NCI-H748 (cell line): ENCODE measurements around the gene AMMECR1.

Experiments used
- DNase-seq: peaks from one replicate; lab custom pipeline; 2025; ENCODE audit not compliant: unreplicated experiment; lab: John Stamatoyannopoulos, UW

Gene AMMECR1

GRCh38 chrX:110311437-110312230 is 6.3 kb downstream of the AMMECR1 start:
- DNase-seq, result no peak

DNA sequence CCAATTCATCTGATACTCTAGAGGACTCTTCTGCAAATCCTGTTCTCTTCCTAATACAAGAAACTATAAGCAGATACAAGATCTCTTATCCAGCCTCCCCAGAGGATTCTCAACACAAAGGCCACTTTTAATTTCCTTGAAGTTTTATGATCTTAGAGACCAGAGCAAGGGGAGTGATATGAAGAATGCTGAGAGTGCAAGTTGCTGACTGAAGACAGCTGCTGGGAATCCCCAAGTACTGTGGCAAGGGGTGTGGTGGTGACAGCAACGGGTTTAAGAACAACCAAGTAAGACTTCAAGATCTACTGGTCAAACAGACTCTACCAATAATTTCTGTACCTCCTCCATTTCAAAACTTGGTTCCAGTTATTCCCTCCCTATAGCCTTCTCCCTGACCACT is 7.0 kb downstream of the AMMECR1 start:
- DNase-seq, result no peak

DNA sequence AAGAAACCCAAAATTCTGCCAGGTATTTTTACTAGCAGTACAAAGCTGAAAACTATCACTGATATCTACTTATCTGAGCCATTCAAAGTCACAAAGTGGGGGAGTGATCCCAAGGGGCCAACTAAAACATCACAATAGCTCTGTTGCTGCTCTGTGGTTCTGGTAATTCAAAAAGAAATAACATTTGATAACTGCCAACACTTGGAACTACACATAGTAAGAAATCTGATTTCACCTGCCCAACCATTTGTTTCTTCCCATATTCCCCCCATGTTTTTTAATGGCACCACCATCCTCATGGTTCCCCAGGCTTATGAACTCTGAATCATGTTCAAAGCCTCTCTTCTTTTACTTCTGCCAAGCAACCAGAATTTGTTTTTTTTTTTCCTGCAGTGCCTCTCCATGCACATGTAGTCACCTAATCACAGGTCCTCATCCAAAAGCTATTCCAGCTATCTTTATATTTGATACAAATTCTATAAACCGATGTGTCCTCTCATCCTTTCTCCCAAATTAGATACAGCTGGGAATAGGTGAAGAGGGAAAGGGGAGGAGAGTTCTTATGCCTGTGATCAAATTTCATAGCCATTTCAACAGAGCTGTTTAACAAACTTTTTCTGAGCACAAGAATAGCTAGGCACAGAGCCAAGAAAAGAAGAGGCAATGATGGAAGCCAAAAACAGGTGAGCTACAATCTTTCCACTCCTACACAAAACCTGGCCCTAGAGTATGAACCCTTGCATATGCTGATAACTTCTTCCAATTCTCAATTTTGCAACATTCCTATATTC is 7.7 kb downstream of the AMMECR1 start:
- peak; percentile 39 for DNase-seq

GRCh38 chrX:110308220-110308619 is 9.7 kb downstream of the AMMECR1 start:
- DNase-seq, result no peak

DNA sequence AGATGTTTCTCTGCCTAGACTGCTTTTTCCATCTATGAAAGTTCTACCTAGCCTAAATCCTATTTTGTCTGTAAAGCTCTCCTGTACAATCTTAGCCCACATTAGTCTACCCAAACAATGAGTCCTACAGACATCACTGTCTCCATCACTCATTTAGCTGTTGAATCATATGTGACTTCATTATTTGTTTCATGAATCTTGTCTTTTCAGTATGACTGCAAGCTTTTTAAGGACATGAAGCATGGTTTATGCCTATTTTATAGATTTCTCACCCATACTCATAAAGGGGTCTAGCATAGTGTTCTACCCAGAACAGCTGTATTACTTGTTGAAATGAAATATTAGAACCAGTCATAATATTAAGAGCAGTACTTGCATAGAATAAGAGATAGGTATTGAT is 13.0 kb downstream of the AMMECR1 start:
- DNase-seq, result no peak

DNA sequence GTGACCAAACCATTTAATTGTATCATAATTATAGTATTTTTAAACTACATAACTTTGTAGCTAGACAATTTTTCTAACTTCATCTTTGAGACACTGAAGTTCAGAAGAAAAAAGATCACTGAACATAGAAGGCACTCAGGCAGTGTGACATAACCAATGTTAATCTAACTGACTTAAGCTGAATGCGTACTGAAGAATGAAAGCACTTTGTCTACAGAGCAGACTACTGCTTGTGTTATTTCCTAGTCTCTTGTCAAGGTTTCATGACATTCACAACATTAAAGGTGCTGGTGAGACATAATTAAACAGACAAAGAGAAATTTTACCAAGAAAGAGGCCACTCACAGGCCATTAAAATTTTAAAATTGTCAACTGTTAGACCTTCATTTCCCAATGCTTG is 13.5 kb downstream of the AMMECR1 start:
- DNase-seq, result no peak

- DNase-seq, result no peak
Measured at GRCh38 chrX:110302975-110303374, 14.9 kb downstream of the AMMECR1 start.

GRCh38 chrX:110301194-110301593 is 16.7 kb downstream of the AMMECR1 start:
- no peak for DNase-seq

- DNase-seq, result no peak
Measured at GRCh38 chrX:110294087-110294486, 23.8 kb downstream of the AMMECR1 start.

DNA sequence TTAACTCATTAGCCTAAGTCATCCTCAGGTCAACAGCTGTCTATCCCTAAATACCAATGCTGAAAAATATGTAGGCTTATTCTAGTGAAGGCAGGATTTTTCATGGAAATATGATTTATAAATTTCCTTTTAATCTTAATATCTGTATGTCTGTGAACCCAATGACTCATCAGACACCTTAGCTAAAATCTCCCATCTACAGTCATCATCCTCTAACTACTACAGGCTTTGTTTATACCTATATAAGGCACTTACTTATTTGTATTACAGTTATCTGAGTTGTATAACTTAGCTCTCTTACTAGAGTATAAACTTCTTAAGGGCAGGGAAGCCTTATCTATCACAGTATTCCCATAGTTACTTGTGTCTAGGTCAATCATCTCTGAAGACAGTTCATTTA is 24.2 kb downstream of the AMMECR1 start:
- no peak for DNase-seq

- no peak for DNase-seq
Measured at GRCh38 chrX:110287605-110288004, 30.3 kb downstream of the AMMECR1 start.

DNA sequence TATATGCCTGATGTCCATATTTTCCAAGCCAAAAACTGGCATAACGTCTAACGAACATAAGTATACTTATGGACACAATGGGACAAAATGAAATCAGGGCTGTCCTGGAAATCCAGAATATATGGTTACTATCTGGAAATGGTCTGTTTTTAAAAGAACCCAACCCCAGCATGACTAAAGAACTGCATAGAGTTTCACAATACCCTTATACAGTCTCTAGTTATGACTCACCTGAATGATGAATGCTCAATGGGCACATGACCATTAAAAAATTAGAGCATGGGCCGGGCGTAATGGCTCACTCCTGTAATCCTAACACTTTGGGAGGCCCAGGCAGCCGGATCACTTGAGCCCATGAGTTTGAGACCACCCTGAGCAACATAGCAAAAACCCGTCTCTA is 31.8 kb downstream of the AMMECR1 start:
- no peak for DNase-seq

DNA sequence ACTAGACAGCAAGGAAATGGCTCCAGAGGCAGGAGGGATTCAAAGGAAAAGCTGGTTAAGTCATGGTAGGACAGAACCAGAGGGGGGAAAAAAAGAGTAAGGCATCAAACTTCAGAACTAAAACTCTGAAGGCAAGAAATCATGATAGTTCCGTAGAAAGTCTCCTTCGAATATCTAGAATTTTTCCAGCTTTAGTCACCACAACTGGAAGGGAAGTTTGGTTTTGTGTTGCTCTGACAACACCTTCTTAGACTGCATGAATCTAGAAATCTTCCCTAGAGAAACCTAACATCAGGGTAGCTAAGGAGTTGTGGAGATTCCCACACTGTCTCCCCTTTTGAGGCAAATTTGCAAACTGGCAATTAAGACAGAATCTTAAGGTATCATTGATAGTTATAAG is 33.7 kb downstream of the AMMECR1 start:
- no peak for DNase-seq

DNA sequence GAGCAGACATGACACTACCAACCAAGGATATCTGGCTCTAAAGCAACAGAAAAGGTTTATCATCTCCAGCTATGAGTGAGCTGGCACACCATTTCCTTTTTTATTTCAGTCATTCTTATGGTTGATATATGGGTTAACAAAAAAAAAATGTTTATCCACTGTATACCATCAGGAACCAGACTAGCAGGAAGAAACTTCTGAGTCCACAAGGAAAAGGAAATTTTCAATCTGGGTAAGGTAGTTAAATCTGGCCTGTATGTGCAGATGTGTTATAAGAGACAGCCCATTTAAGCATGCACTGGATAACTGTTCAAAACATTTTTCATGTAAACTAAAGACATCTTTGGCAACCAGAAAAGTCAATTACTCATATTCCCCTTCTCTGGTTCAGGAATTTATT is 35.0 kb downstream of the AMMECR1 start:
- no peak for DNase-seq

GRCh38 chrX:110281377-110281776 is 36.5 kb downstream of the AMMECR1 start:
- DNase-seq, result no peak

- peak; percentile 4 for DNase-seq
Measured at GRCh38 chrX:110280954-110281353, 36.9 kb downstream of the AMMECR1 start.

DNA sequence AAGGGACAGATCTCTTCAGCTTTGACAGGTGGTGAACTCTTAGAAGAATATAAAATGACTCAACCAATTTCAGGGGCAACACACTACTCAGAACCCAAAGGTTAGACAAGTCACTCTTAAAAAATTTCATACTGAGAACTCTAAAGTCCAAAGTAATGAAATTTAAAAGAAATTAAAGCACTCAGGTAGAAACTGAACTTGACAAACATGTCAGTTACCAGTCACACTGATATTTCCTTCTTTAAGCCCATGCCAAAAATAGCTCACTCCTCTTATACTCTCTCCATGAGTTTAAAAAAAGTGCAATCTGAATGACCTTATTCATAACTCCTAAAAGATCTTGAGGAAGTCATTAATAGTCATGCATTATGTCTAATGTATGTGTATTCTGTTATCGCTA is 40.3 kb downstream of the AMMECR1 start:
- no peak for DNase-seq

DNA sequence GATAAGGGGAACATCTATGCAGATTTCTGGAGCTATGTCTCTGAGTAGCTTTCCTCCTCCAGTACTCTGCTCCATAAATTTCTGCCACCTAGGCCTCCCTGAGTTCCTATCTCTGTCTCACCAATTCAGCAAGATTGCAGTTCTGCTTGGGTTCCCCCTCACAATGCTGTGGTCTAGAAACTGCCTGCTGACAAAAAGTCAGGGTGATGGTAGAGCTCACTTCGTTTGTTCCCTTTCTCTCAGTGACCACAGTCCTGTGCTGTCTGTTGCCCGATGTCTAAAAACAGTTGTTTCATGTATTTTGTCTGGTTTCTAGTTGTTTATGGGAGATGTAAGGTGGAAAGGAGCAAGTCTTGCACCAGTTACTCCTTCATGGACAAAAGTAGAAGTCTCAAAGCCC is 41.1 kb downstream of the AMMECR1 start:
- no peak for DNase-seq

- no peak for DNase-seq
Measured at GRCh38 chrX:110268886-110269285, 49.0 kb downstream of the AMMECR1 start.

GRCh38 chrX:110268395-110268794 is 49.5 kb downstream of the AMMECR1 start:
- DNase-seq, result no peak

DNA sequence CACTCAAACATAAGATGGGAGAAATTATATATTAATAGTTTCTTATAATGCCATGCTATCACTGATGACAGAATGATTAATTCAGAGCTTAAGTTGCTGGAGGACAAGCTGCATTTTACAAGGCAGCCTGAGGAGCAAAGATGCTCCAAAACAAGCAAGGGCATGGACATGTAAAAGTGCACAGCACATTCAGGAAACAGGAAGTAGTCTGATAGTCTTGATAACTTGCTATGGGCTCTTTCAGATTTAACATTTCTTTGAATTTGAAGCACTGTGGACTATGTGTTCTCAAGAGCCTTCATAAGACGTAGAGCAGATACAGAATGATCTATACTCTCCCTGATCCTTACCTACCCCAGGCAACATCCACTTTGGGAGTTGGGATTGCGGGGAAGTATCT is 50.0 kb downstream of the AMMECR1 start:
- no peak for DNase-seq

- DNase-seq, result no peak
Measured at GRCh38 chrX:110265661-110266060, 52.2 kb downstream of the AMMECR1 start.
